ENCODE data around the gene MCF2L.
"Not testable (repeated sequence)": the region's sequence is repeated elsewhere in the genome, so short reads cannot be mapped to it uniquely, and the experiment has no call there.

The MCF2L gene

DNA sequence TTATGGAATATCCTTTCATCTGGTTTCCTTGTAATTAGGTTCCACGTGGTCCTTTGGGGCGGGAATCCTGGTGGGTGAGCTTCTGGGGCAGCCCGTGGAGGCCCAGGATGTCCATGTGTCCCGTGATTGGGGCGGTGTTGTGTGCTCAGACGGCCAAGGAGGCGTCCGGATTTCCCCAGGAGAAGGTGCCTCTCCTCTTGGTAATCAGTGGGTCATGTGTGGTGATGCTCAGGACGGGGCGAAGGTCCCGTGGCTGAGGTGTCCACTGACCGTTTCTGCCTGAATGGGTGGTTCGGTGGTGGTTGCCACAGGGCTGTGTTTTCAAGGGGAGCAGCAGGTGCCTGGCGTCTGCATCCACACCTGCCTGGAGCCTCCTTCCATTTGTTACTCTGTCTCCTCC lies 84.4 kb downstream of the MCF2L start:
- no peak for DNase-seq

DNA sequence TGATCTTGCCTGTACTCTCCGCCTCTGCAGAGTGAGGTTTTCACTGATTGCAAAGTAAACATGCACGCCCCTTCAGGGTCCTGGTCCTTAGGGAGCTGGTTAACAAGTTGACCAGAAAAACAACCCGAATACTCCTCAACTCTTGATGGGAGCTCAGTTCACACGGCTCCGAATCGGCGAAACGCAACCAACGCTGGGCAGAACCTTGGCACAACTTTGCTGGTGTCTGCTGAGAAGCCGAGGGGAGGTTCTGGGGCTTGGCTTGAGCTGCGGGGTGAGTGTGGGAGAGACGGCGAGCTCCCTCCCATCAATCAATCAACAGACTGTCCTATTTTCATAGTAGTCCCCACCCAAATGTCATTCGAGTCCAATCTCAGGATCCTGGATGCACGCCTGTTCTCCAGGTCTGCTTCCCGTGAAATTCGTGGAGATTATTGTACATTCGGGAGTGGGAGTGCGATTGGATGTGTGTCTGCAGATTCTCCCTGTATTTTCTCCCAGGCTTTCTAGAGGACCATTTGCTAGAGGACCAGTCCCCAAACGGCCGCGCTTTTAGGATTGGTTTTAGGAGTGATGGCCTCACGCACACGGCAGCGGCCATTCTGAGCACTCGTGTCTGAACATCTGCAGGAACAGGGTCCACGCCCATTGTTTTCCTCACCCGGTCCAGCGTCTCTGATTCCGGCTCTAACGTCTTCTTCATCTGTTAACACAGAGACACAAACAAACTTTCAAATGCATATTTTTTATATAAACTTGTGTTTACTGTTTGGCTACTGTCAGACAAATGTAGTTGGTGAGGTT lies 85.0 kb downstream of the MCF2L start:
- no peak for DNase-seq

DNA sequence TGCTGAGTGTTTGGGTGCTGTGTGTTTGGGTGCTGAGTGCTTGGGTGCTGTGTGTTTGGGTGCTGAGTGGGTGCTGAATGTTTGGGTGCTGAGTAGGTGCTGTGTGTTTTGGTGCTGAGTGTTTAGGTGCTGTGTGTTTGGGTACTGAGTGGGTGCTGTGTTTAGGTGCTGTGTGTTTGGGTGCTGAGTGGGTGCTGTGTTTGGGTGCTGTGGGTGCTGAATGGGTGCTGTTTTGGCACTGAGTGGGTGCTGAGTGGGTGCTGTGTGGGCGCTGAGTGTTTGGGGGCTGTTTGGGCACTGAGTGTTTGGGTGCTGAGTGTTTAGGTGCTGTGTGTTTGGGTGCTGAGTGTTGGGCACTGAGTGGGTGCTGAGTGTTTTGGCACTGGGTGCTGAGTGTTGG lies 88.1 kb downstream of the MCF2L start:
- DNase-seq = no peak

DNA sequence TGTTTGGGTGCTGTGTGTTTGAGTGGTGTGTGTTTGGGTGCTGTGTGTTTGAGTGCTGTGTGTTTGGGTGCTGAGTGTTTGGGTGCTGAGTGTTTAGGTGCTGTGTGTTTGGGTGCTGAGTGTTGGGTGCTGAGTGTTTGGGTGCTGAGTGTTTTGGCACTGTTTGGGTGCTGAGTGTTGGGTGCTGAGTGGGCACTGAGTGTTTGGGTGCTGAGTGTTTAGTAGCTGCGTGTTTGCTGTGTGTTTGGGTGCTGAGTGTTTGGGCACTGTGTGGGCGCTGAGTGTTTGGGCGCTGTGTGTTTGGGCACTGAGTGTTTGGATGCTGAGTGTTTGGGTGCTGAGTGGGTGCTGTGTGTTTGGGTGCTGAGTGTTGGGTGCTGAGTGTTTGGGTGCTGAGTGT lies 88.5 kb downstream of the MCF2L start:
- not testable (repeated sequence) for DNase-seq

DNA sequence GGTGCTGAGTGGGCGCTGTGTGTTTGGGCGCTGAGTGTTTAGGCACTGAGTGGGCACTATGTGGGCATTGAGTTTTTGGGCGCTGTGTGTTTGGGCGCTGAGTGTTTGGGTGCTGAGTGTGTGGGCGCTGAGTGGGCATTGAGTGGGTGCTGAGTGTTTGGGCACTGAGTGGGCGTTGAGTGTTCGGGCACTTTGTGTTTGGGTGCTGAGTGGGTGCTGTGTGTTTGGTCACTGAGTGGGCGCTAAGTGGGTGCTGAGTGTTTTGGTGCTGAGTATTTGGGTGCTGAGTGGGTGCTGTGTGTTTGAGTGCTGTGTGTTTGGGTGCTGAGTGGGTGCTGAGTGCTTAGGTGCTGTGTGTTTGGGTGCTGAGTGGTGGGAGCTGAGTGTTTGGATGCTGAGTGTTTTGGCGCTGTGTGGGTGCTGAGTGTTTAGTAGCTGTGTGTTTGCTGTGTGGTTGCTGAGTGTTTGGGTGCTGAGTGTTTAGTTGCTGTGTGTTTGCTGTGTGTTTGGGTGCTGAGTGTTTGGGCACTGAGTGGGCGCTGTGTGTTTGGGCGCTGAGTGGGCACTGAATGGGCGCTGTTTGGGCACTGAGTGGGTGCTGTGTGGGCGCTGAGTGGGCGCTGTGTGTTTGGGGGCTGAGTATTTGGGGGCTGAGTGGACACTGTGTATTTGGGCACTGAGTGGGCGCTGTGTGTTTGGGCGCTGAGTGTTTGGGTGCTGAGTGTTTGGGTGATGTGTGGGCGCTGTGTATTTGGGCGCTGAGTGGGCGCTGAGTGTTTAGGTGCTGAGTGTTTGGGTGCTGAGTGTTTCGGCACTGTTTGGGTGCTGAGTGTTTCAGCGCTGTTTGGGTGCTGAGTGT lies 89.3 kb downstream of the MCF2L start:
- no peak for DNase-seq

DNA sequence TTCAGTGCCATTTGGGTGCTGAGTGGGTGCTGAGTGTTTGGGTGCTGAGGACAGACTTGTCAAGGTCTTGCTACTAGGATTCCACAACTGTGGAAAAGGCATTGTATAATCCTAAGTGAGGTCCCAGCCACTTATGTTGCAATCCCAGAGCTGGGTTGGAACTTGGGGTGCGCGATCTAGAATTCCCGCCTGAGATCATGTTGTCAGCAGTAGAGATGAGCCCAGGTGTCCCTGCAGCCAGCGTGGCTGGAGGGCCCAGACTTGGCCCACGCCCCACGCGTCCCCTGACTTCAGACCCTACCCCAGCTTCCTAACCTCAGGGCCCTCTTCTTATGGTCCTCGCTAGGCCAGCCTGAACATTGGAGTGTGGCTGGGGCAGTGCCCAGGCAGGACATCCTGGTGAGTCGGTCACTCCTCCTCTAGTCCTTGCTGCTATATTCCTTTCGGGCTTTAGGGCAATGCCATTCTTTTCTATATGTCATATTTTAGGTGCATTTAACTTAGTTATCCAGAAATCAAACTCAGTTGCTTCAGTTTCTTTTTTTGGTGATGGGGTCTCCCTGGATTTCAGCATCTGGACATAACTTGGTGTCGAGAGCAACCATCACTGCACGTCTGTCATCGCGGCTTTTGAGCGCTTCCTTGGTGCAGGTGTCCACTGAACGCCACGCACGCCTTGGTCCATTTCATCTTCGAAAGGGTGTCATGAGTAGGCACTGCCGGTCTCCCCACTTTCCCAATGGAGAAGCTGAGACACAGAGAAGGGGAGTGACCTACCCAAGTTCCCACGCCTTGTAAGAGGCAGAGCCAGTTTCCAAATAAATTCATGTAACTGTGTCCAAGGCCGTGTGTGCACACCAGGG lies 90.2 kb downstream of the MCF2L start:
- no peak for DNase-seq

DNA sequence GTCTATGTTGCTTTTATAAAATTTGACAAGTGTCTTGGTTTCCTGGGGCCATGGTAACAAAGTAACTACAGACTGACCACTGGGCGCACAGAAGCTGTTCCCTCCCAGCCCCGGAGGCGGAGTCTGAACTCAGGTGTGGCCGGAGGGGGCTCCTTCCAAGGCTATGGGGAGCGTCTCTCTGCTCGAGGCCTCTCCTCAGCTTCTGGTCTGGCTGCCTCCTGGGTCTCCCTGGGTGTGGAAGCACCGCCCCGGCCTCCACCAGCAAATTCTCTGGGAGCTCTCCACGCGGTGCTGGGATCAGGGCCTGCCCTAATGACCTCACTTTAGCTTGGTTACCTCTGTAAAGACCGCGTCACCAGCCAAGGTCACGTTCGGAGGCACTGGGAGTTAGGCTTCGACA lies 90.9 kb downstream of the MCF2L start:
- no peak for DNase-seq

DNA sequence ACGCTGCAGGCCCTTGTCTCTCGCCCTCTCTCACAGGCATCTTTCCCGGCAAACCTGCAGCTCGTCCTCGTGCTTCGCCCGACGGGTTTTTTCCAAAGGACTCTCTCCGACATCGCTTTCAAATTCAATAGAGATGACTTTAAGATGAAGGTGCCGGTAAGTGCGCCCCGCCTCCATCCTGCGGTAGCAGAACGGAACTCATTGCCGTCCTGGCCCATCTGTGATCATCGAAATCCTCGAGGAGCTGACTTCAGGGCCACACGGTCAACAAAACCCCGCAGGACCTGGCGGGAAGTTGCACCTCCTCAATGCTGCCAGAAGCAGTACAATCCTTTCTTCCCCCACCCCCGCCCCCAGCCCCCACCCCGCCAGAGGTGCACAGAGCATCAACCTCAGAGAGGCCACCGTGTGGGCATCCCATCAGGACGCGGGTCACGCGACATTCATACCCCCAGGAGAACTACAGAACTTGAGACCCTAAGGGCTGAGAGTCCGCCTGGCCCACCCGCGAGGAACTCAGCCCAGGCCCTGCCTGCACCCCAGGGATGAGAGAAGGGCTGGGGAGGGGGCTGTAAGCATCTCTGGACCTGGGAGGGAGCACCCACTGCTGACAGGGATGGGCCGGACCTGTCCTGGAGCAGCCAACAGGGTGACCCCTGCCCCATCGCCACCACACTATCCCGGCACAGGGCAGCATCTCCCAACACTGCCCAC lies 91.7 kb downstream of the MCF2L start:
- no peak for DNase-seq

DNA sequence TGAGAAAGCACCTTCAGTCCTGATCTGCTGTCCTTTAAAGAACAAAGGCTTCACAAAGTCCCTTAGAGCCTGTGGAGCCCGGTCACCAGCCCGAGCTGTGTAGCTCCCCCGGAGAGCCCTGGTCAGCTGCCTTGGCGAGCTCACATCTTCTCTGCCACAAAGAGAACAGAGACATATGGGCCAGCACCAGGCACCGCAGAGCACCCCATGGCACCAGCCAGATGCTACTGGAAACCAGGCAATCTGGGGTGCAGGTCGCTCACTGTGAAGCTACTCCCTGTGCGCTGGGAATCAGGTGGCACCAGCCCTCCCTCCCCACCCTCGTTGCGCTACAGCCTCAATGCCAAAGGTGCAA lies 92.2 kb downstream of the MCF2L start:
- no peak for DNase-seq

DNA sequence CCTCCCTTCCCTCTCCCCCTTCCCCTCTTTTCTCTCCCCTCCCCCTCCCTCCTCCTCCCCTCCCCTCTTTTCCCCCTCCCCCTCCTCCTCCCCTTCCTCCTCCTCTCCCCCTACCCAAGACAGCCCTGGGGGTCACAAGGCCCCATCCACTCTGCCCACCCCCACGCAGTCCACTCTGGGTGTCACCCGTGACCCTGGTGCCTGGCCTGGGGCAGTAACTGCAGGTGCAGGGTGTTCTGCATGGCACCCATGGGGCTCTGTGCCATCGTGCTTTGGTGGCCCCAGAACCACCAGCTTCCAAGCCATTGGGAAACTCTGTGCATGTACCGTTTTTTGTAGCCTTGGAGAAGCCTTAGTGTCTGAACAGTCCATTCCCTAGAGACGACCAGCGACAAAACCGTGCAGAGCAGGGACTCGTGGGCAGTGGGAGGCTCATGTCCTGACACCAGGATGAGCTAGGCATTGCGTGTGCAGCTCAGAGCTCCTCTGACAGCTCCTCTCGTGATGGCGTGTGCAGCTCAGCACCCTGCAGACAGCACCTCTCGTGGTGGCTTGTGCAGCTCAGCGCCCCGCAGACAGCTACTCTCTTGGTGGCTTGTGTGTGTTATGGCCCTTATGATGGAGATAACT lies 92.9 kb downstream of the MCF2L start:
- no peak for DNase-seq

DNA sequence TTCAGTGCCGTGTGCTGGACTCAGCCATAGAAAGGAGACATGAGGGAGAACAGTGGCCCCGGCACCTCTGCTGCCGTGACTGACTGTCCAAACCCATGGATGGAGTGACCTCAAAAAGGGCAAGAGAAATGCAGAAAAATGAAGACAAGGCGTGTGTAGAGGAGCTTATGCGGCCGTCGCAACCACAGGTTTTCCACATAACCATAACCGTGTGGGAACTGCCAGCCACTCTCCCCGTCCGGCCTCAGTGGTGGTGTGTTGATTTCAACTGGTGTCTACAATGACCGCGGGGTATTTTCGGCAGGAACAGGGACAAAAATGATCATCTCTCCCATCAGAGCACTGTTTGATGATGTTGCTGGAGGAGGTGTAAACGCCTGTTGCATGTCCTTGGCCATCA lies 93.7 kb downstream of the MCF2L start:
- no peak for DNase-seq

DNA sequence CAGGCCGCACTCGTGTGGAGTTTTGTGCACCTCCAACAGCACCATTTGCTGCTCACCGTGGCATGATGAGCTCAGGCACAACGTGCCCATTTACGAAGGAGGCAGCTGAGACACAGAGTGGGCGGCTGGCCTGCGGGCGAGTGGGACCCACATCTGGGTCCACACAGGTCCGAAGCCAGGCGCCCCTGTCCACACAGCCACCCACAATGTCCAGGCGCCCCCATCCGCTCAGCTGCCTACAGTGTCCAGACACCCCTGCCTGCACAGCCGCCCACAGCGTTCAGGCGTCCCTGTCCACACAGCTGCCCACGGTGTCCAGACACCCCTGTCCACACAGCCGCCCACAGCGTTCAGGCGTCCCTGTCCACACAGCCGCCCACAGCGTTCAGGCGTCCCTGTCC lies 94.1 kb downstream of the MCF2L start:
- no peak for DNase-seq

DNA sequence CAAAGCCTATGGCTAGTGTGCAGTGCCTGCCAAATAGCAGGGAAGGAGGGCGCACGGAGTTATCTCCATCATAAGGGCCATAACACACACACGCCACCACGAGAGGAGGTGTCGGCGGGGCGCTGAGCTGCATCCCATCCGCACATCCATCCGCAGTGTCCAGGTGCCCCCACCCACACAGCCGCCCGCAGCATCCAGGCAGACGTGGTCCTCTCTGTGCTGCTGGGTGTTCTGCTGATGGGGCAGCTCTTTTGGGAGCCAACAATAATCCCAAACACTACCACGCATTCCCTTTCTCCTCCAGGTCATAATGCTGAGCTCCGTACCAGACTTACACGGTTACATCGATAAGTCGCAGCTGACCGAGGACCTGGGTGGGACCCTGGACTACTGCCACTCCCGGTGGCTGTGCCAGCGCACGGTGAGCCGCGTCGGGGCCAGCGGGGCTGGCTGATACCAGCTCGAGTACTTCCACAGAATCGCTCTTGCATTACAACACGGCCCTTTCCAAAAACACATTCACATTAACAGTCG lies 95.1 kb downstream of the MCF2L start:
- no peak for DNase-seq

DNA sequence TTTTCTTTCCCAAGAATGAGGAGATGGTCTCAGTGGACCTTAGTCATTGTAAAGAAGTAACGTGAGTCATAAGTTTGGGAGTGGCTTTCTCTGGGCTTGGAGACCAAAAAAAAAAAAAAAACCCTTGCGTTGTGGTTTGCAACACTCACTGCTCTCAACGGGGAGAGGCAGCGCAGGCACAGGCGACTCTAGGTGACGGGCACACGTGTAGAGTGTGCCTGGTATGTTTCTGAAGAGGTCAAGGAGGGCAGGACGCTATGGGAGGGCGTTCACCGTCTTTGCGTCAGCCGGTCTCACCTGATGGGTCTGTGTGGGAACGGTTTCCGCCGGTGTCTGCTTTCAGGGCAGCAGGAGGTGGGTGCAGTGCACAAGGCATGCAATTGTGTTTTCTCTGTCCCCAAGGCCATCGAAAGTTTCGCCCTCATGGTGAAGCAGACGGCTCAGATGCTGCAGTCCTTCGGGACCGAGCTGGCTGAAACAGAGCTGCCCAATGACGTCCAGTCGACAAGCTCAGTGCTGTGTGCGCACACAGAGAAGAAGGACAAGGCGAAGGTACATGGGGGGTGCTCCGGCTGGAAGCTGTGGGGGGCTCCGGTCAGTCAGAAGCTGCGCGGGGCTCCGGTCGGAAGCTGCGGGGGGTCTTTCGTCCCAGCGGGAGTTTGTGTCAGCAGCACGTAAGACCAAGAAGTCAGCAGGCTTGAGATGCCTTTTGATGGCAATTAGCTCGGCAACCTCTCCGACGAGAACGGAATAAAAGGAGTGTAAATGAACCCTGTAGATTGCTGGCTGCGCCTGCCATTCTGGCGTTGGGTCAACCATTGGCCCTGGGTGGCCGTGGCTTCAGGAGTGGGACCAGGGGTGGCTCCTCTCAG lies 95.8 kb downstream of the MCF2L start:
- no peak for DNase-seq

DNA sequence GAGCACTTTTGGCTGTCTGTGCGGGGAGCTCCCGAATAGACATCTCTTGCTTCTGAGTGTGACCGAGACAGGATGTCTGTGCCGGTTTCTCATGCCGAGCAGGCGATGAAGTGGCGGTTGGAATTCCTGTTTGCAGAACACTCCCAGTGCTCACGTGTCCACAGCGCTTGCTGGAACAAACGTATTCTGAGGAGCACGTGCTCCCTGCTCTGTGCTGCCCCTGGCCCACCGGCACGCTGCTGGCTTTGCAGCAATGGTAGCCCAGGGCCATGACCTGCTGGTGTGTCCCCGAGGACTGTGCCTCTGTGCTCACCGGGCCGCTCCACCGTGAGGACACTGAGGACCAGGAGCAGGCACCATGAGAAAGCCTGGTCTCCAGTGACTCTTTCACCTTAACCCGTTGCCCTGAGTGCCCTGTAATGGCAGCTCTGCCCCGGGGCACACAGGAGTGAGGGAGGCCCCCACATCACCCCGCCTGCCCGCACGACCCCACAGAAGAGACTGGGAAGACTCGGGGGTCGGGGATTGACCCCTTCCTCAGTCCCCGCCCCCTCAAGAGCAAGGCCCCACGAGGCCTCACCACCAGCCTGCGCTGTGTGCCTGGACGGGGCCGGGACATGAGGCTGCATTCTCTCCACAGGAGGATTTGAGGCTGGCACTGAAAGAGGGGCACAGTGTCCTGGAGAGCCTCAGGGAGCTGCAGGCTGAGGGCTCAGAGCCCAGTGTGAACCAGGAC lies 96.6 kb downstream of the MCF2L start:
- no peak for DNase-seq

DNA sequence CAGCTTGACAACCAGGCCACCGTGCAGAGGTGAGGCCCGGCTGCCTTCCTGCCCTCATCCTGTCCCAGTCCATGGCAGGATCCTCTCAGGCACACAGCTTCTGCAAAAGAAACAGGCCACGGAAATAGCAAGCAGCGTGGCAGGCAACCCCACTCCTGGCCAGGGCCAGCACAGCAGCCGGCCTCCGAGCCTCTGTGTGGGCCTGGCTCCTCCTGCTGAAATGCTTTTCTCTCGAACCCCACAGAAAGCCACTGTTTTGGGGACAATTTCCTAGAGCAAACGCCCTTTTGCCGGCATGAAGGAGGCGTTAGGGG lies 97.1 kb downstream of the MCF2L start:
- no peak for DNase-seq

DNA sequence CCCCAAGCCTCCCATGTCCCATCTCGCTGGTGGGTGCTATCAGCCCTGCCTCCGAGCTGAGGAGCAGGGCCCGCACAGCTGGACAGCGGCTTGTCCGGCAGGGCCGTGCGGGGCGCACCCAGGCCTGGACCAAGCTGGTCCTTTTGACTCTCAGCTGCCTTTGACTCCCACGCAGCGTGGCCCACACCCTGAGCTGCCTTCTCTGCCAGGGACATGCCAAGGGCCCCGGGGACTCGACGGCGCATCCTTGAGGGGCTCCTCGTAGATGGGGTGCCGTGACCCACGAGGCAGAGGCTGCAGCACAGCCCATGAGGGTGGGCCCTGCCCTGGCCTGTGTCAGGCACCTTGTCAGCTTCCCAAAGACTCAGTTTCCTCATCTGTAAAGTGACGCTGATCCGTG lies 97.7 kb downstream of the MCF2L start:
- no peak for DNase-seq

DNA sequence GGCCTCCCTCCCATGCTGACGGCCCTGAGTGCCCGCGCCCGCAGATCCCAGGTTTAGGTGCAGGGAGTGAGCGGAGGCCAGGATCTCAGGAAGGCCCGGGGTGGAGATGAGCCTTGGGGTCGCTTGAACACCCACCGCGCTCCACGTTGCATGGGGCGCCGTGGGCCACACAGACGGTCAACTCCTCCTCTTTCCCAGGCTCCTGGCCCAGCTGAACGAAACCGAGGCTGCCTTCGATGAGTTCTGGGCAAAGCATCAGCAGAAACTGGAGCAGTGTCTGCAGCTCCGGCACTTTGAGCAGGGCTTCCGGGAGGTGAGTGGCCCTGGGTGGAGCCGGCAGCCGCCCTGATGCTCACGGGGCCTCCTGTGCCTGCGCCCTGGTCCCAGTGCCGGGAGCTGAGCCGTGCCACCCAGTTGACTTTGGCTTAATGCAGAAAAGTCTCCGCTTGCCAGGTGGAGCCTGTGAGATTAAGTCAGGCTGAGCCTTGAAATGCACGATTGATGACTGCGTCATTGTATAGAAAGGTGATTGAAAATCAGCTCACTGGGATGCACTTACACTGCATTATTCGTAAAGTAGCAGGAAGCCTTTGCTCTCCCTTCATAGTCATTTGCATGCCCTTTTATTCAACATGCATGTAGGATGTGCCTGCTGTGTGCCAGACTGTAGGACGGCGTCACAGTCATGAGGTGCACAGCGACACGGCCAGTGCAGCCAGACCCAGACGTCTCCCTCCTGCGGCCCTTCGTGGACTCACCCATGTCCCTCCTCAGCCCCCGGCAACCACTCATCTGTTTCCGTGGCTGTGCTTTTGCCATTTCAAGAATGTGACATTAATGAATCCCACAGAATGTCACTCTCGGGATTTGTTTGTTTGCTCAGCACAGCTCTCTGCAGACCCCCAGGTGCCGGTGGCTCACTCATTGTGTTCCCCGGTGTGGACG lies 101.1 kb downstream of the MCF2L start:
- no peak for DNase-seq

DNA sequence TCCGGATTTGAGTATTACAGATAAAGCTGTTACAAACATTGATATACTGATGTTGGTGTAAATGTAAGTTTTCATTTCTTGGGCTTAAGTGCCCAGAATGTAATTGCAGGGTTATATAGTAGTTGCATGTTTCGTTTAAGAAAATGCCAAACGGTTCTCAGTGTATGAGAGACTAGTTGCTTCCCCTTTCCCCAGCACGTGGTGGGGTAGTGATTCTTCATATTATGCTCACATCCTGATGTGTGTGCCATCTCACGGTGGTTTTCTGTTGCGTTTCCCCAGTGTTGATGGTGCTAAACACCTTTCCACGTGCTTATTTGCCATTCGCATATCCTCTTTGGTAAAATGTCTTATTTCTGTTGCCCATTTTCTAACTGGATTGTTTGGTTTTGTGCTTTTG lies 101.8 kb downstream of the MCF2L start:
- no peak for DNase-seq

Measured in NCI-H524 treated with DMSO at 0.1 percent for 48 hours (cell line).